H9 (cell line): ENCODE measurements around the gene VSX1. TPM values are rescaled to one million over a fixed set of nuclear protein-coding genes. Genes with fewer than 3 reads are reported as not detected.

ENCODE experiments used
- DNase-seq: peaks from one replicate; pipeline ENCODE4 v3.0.0-alpha.2; 2017
- H2AFZ ChIP-seq: one replicate; pipeline ENCODE4 v1.6.1; 2013; ENCODE audit warnings: mild to moderate bottlenecking, low read length, control low read depth, moderate library complexity
- H2AK5ac ChIP-seq: 2 replicates; pipeline ENCODE4 v1.6.1; 2013; ENCODE audit warnings: low read length, control low read depth, mixed read lengths; ENCODE audit not compliant: insufficient read length
- H2BK120ac ChIP-seq: one replicate; pipeline ENCODE4 v1.6.1; 2013; ENCODE audit warnings: low read depth, mild to moderate bottlenecking, low read length, control low read depth, inconsistent platforms; ENCODE audit not compliant: poor library complexity, severe bottlenecking
- H2BK12ac ChIP-seq: 2 replicates; pipeline ENCODE4 v1.6.1; 2013; ENCODE audit warnings: low read length, control low read depth, mixed read lengths, low read depth; ENCODE audit not compliant: insufficient read length
- H2BK15ac ChIP-seq: 2 replicates; pipeline ENCODE4 v1.6.1; 2013; ENCODE audit warnings: low read depth, low read length, control low read depth
- H2BK20ac ChIP-seq: one replicate; pipeline ENCODE4 v1.6.1; 2013; ENCODE audit warnings: low read depth, mild to moderate bottlenecking, low read length, control low read depth, inconsistent platforms; ENCODE audit not compliant: poor library complexity, severe bottlenecking
- H2BK5ac ChIP-seq: 2 replicates; pipeline ENCODE4 v1.6.1; 2013; ENCODE audit warnings: low read length, control low read depth, mixed read lengths; ENCODE audit not compliant: insufficient read length
- H3K14ac ChIP-seq: 2 replicates; pipeline ENCODE4 v1.6.1; 2013; ENCODE audit warnings: low read length, control low read depth; ENCODE audit not compliant: insufficient read depth
- H3K18ac ChIP-seq: 2 replicates; pipeline ENCODE4 v1.6.1; 2013; ENCODE audit warnings: low read depth, mild to moderate bottlenecking, mixed read lengths, low read length, control low read depth; ENCODE audit not compliant: insufficient read length
- H3K23ac ChIP-seq: 2 replicates; pipeline ENCODE4 v1.6.1; 2013; ENCODE audit warnings: low read length, control low read depth, mixed read lengths, low read depth; ENCODE audit not compliant: insufficient read length
- H3K23me2 ChIP-seq: 2 replicates; pipeline ENCODE4 v1.6.1; 2013; ENCODE audit warnings: low read depth, mild to moderate bottlenecking, mixed read lengths, low read length, control low read depth; ENCODE audit not compliant: insufficient read length, poor library complexity, severe bottlenecking
- H3K27ac ChIP-seq: 2 replicates; pipeline ENCODE4 v1.5.1; 2013; ENCODE audit warnings: low read length, control low read depth, mixed read lengths, low read depth; ENCODE audit not compliant: insufficient read length
- H3K27me3 ChIP-seq: 2 replicates; pipeline ENCODE4 v1.6.1; 2013; ENCODE audit warnings: low read length, control low read depth, inconsistent platforms; ENCODE audit not compliant: insufficient read depth
- H3K4ac ChIP-seq: 2 replicates; pipeline ENCODE4 v1.6.1; 2013; ENCODE audit warnings: low read depth, mild to moderate bottlenecking, control low read depth, inconsistent platforms, low read length, moderate library complexity
- H3K4me1 ChIP-seq: 2 replicates; pipeline ENCODE4 v1.6.1; 2013; ENCODE audit warnings: low read length, control low read depth, inconsistent platforms; ENCODE audit not compliant: insufficient read depth
- H3K4me2 ChIP-seq: 2 replicates; pipeline ENCODE4 v1.6.1; 2013; ENCODE audit warnings: low read length, control low read depth, mixed read lengths; ENCODE audit not compliant: insufficient read length, insufficient read depth
- H3K56ac ChIP-seq: 2 replicates; pipeline ENCODE4 v1.6.1; 2013; ENCODE audit warnings: low read depth, mild to moderate bottlenecking, mixed read lengths, low read length, control low read depth; ENCODE audit not compliant: insufficient read length
- H3K79me1 ChIP-seq: 2 replicates; pipeline ENCODE4 v1.6.1; 2013; ENCODE audit warnings: low read depth, mild to moderate bottlenecking, moderate library complexity, low read length, control low read depth, inconsistent platforms; ENCODE audit not compliant: insufficient read depth, poor library complexity, severe bottlenecking
- H3K79me2 ChIP-seq: 2 replicates; pipeline ENCODE4 v1.6.1; 2013; ENCODE audit warnings: low read length, control low read depth, inconsistent platforms; ENCODE audit not compliant: insufficient read depth
- H3K9ac ChIP-seq: 2 replicates; pipeline ENCODE4 v1.6.1; 2013; ENCODE audit warnings: low read length, control low read depth, mixed read lengths; ENCODE audit not compliant: insufficient read length; ENCODE audit errors: extremely low read depth
- H3K9me3 ChIP-seq: one replicate; pipeline ENCODE4 v1.6.1; 2013; ENCODE audit warnings: low read depth, low read length, inconsistent platforms; ENCODE audit not compliant: control insufficient read depth
- H3T11ph ChIP-seq: one replicate; pipeline ENCODE4 v1.6.1; 2013; ENCODE audit warnings: mild to moderate bottlenecking, low read length, control low read depth, inconsistent platforms
- H4K20me1 ChIP-seq: one replicate; pipeline ENCODE4 v1.6.1; 2013; ENCODE audit not compliant: control insufficient read depth, insufficient read length, insufficient read depth
- H4K5ac ChIP-seq: 2 replicates; pipeline ENCODE4 v1.6.1; 2013; ENCODE audit warnings: low read depth, mild to moderate bottlenecking, mixed read lengths, low read length, control low read depth; ENCODE audit not compliant: insufficient read length
- H4K8ac ChIP-seq: replicated peaks from 2 replicates; pipeline ENCODE4 v1.6.1; 2013; ENCODE audit warnings: low read length, control low read depth, mixed read lengths, low read depth; ENCODE audit not compliant: insufficient read length
- H4K91ac ChIP-seq: 2 replicates; pipeline ENCODE4 v1.6.1; 2013; ENCODE audit warnings: low read depth, mild to moderate bottlenecking, moderate library complexity, mixed read lengths, low read length, control low read depth; ENCODE audit not compliant: insufficient read length
- H3K27ac Mint-ChIP-seq, 3 experiments: 2 replicates in 2 of 3; 3 replicates in 1 of 3; pipeline ENCODE4 v1.8.0; 2020 to 2021; ENCODE audit warnings: mixed read lengths in 3 of 3, mild to moderate bottlenecking in 1 of 3, moderate library complexity in 1 of 3
- H3K27me3 Mint-ChIP-seq: 2 replicates; pipeline ENCODE4 v1.8.0; 2021; ENCODE audit warnings: low read depth, mild to moderate bottlenecking, moderate library complexity, mixed read lengths
- H3K36me3 Mint-ChIP-seq, 3 experiments: 2 replicates in 2 of 3; 3 replicates in 1 of 3; pipeline ENCODE4 v1.8.0; 2020 to 2021; ENCODE audit warnings: low read depth in 3 of 3, mixed read lengths in 3 of 3; ENCODE audit not compliant: insufficient read depth in 1 of 3
- H3K4me1 Mint-ChIP-seq, 2 experiments: 2 replicates each; pipeline ENCODE4 v1.8.0; 2020; ENCODE audit warnings: mixed read lengths in 2 of 2
- H3K4me3 Mint-ChIP-seq, 2 experiments: 2 replicates in 1 of 2; 3 replicates in 1 of 2; pipeline ENCODE4 v1.8.0; 2020 to 2021; ENCODE audit warnings: mild to moderate bottlenecking in 2 of 2, mixed read lengths in 2 of 2, moderate library complexity in 1 of 2
- H3K9me3 Mint-ChIP-seq, 2 experiments: 2 replicates in 1 of 2; 3 replicates in 1 of 2; pipeline ENCODE4 v1.8.0; 2020; ENCODE audit warnings: mild to moderate bottlenecking in 2 of 2, mixed read lengths in 2 of 2, moderate library complexity in 1 of 2
- CTCF ChIP-seq: fragments of 200-600 bp; sonication (generic); conservative IDR thresholded peaks from 3 replicates; pipeline ENCODE4 v1.8.0; 2021; ENCODE audit warnings: antibody characterized with exemption, mild to moderate bottlenecking
- WGBS: extraction: QIAGEN DNeasy Blood & Tissue Kit; methylation state at CpG from one replicate; pipeline ENCODE4 v1.1.7; 2013; ENCODE audit warnings: missing lambda C conversion rate, low lambda C conversion rate, mixed read lengths; ENCODE audit not compliant: insufficient read length; ENCODE audit errors: extremely low coverage; 5-methylcytosine and 5-hydroxymethylcytosine counted together
- total RNA-seq: library from RNA; stranded (reverse); gene quantifications from 2 replicates; pipeline ENCODE4 v1.2.1, GENCODE V29; 2021

Gene VSX1
- total RNA-seq, 1 experiment from 2014 or later: not detected

GRCh38 chr20:25089662-25090061 lies 7.7 kb upstream of the VSX1 start:
- no peak for DNase-seq
- WGBS: no CpG with 5 or more reads among the region's 12 CpGs
- H2BK15ac ChIP-seq: no peak overlapping the region
- no peak overlapping the region for H3K14ac ChIP-seq
- no peaks in the 10 kb centered on the region for H3K23me2 ChIP-seq
- no peak overlapping the region for H2BK20ac ChIP-seq
- H3K79me2 ChIP-seq: no peaks in the 10 kb centered on the region
- H4K20me1 ChIP-seq: no peaks in the 10 kb centered on the region
- H3K4ac ChIP-seq: no peak overlapping the region
- no peak overlapping the region for H4K91ac ChIP-seq
- peaks cover 11 to 19% of the 10 kb centered on the region in 2 experiments for H3K4me1 Mint-ChIP-seq
- H2BK12ac ChIP-seq: no peak overlapping the region
- H2AK5ac ChIP-seq: no peak overlapping the region
- H3K27me3 ChIP-seq: peaks cover 18% of the 10 kb centered on the region; the same call in 1 of the 2 replicates
- H3K9me3 Mint-ChIP-seq: peaks cover 0 to 2% of the 10 kb centered on the region in 2 experiments; a peak in 2 of 5 replicates
- H3K56ac ChIP-seq: no peak overlapping the region
- H3K9ac ChIP-seq: no peak overlapping the region
- no peak overlapping the region for H4K5ac ChIP-seq
- no peak overlapping the region; a peak in 1 of 7 replicates for H3K27ac Mint-ChIP-seq
- no peak overlapping the region for H3K4me3 Mint-ChIP-seq
- H2AFZ ChIP-seq: no peak overlapping the region
- no peaks in the 10 kb centered on the region for H3K4me1 ChIP-seq
- no peak overlapping the region for H4K8ac ChIP-seq
- no peak overlapping the region for H3T11ph ChIP-seq
- no peak for TF ChIP-seq CTCF
- no peaks in the 10 kb centered on the region for H3K79me1 ChIP-seq
- no peak overlapping the region for H3K4me2 ChIP-seq
- no peak overlapping the region for H3K23ac ChIP-seq
- H2BK5ac ChIP-seq: no peak overlapping the region
- H3K36me3 Mint-ChIP-seq: no peaks in the 10 kb centered on the region; a peak in 1 of 7 replicates
- no peak overlapping the region for H3K27ac ChIP-seq
- no peak overlapping the region for H3K18ac ChIP-seq
- H2BK120ac ChIP-seq: no peak overlapping the region
- H3K27me3 Mint-ChIP-seq: peaks cover 64% of the 10 kb centered on the region
- no peaks in the 10 kb centered on the region for H3K9me3 ChIP-seq
